NCI-H69 (cell line): ENCODE data around the gene DCTN2.
"Not testable (repeated sequence)": the region's sequence is repeated elsewhere in the genome, so short reads cannot be mapped to it uniquely, and the experiment has no call there.

Experiments used
- DNase-seq: peaks from one replicate; lab custom pipeline; 2025; lab: John Stamatoyannopoulos, UW

Gene DCTN2

GRCh38 chr12:57576613-57577160 lies 29.7 kb upstream of the DCTN2 start:
- DNase-seq: no peak

GRCh38 chr12:57575771-57576612 lies 29.0 kb upstream of the DCTN2 start:
- peak; percentile 14 for DNase-seq

- DNase-seq: no peak
Measured at GRCh38 chr12:57574795-57575194, 27.8 kb upstream of the DCTN2 start.

GRCh38 chr12:57571926-57572762 lies 25.2 kb upstream of the DCTN2 start:
- DNase-seq: no peak

- not testable (repeated sequence) for DNase-seq
Measured at GRCh38 chr12:57570438-57570837, 23.4 kb upstream of the DCTN2 start.

- DNase-seq: no peak
Measured at GRCh38 chr12:57569858-57570257, 22.9 kb upstream of the DCTN2 start.

- DNase-seq: no peak
Measured at GRCh38 chr12:57568838-57569237, 21.8 kb upstream of the DCTN2 start.

- no peak for DNase-seq
Measured at GRCh38 chr12:57564178-57564740, 17.3 kb upstream of the DCTN2 start.

GRCh38 chr12:57563358-57563757 lies 16.4 kb upstream of the DCTN2 start:
- DNase-seq: no peak

GRCh38 chr12:57561117-57561516 lies 14.1 kb upstream of the DCTN2 start:
- DNase-seq: not testable (repeated sequence)

- DNase-seq: no peak
Measured at GRCh38 chr12:57560516-57560915, 13.5 kb upstream of the DCTN2 start.

GRCh38 chr12:57558864-57559263 lies 11.9 kb upstream of the DCTN2 start:
- no peak for DNase-seq

- no peak for DNase-seq
Measured at GRCh38 chr12:57554897-57555296, 7.9 kb upstream of the DCTN2 start.

- DNase-seq: no peak
Measured at GRCh38 chr12:57554453-57554852, 7.5 kb upstream of the DCTN2 start.

GRCh38 chr12:57553343-57554202 lies 6.6 kb upstream of the DCTN2 start:
- DNase-seq: peak; percentile 18

- no peak for DNase-seq
Measured at GRCh38 chr12:57552835-57553313, 5.9 kb upstream of the DCTN2 start.

GRCh38 chr12:57552306-57552651 lies 5.3 kb upstream of the DCTN2 start:
- DNase-seq: no peak

- DNase-seq: no peak
Measured at GRCh38 chr12:57551637-57552305, 4.8 kb upstream of the DCTN2 start.

GRCh38 chr12:57550641-57551549 lies 3.9 kb upstream of the DCTN2 start:
- DNase-seq: no peak
